ENCODE data around the gene ST6GALNAC6. TPM values are rescaled to one million over a fixed set of nuclear protein-coding genes. Genes with fewer than 3 reads are reported as not detected.

The ST6GALNAC6 gene
- total RNA-seq, 2 experiments from 2014 or later, result 36.9 to 38.8 TPM

DNA sequence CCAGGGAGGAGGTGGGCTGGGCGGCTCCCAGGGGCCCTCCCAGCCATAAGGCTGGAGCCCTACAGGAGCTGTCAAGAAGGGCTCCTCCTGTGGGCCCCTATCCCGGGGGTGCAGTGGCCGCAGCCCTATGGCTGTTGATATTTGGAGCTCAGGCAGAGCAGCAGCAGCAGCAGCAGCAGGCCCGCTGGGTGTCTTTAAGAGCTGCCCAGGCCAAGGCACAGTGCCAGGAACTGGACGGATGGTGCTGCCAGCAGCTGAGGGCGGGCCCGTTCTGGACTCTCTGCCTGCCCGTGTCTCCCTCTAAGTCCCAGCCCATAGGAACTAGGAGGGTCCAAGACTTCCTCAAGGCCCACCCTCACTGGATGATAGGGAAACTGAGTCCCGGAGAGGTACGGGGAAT, 25.5 kb downstream of the ST6GALNAC6 start:
- H3K4me1 Mint-ChIP-seq (ENCODE audit: low read depth), result peaks cover 5% of the 10 kb centered on the region
- ChIA-PET CTCF (interaction anchor here (0.9 to 1.1 kb wide), 4 partner anchors 8 to 139 kb away, joined by 3 to 5 read pairs (median 3); partner anchors contain the start of gene TOR2A), POLR2A (interaction anchor here (1.4 kb wide), 1 partner anchor 9 kb away, joined by 4 read pairs; no protein-coding TSS in a partner anchor)
- no peak overlapping the region for H3K27ac Mint-ChIP-seq
- intact Hi-C loops (cut with micrococcal nuclease), result no loop called here
- no peak for DNase-seq
- H3K27me3 Mint-ChIP-seq, result peaks cover 7% of the 10 kb centered on the region
- ATAC-seq, result no peak
- no peak overlapping the region for H3K4me3 Mint-ChIP-seq
- H3K36me3 Mint-ChIP-seq (ENCODE audit: low read depth), result no peaks in the 10 kb centered on the region
- no peak for TF ChIP-seq CTCF (IDR thresholded peaks at IDR 0.05)
- H3K9me3 Mint-ChIP-seq, result no peaks in the 10 kb centered on the region

- CTCF ChIA-PET, result interaction anchor here (0.8 to 1.2 kb wide), 4 partner anchors 9 to 138 kb away, joined by 3 to 5 read pairs (median 4); partner anchors contain the start of gene TOR2A
- no peak for ATAC-seq
- no peak for DNase-seq
- no peak for TF ChIP-seq CTCF (IDR thresholded peaks at IDR 0.05)
- Mint-ChIP-seq H3K36me3 (ENCODE audit: low read depth) (no peaks in the 10 kb centered on the region), H3K27me3 (peaks cover 7% of the 10 kb centered on the region), H3K4me1 (ENCODE audit: low read depth) (peaks cover 3% of the 10 kb centered on the region), H3K4me3 (no peak overlapping the region), H3K27ac (no peak overlapping the region), H3K9me3 (no peaks in the 10 kb centered on the region)
- intact Hi-C loops (cut with micrococcal nuclease), result no loop called here
- POLR2A ChIA-PET, result interaction anchor here (0.6 to 1.9 kb wide), 3 partner anchors 8 to 68 kb away, joined by 3 to 9 read pairs (median 4); partner anchors contain the start of gene ENG
Measured at GRCh38 chr9:127873223-127873691, 26.1 kb downstream of the ST6GALNAC6 start.

GRCh38 chr9:127872369-127873222, 26.8 kb downstream of the ST6GALNAC6 start:
- no peaks in the 10 kb centered on the region for H3K9me3 Mint-ChIP-seq
- no peak overlapping the region for H3K4me3 Mint-ChIP-seq
- ATAC-seq, result no peak

DNA sequence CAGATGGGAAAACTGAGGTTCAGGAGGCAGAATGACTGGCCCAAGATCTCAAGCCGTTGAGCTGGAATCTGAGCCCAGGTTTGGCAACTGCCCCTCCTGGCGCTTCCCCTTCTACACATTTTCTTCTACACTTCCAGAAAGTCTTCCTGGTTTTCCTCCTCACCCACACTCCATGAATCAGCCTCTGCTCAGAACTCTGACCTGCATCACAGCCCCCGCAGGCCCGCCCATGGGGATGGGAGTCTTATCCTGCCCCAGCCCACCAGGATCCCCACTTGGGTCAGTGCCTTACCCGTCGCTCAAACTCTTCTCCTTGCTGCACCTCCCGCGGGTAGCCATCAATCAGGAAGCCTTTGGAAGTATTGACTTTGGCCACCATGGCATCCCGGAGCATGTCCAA, 27.9 kb downstream of the ST6GALNAC6 start:
- no peak for TF ChIP-seq CTCF (IDR thresholded peaks at IDR 0.05)
- Mint-ChIP-seq H3K4me1 (ENCODE audit: low read depth) (no peaks in the 10 kb centered on the region), H3K27ac (no peak overlapping the region), H3K36me3 (ENCODE audit: low read depth) (no peaks in the 10 kb centered on the region), H3K4me3 (no peak overlapping the region), H3K27me3 (no peaks in the 10 kb centered on the region), H3K9me3 (no peaks in the 10 kb centered on the region)
- intact Hi-C loops (cut with micrococcal nuclease), result no loop called here
- ChIA-PET CTCF (interaction anchor here (1.2 to 9.2 kb wide), 8 partner anchors 8 to 138 kb away, joined by 3 to 107 read pairs (median 39); partner anchors contain the start of genes ENG and TOR2A), POLR2A (interaction anchor here (0.6 to 1.9 kb wide), 4 partner anchors 10 to 218 kb away, joined by 3 to 9 read pairs (median 4); partner anchors contain the start of gene ENG)
- DNase-seq (no peak), ATAC-seq (no peak)

More at GRCh38 chr9:127872369-127873222, 26.8 kb downstream of the ST6GALNAC6 start:
- no peaks in the 10 kb centered on the region for H3K36me3 Mint-ChIP-seq (ENCODE audit: low read depth)
- intact Hi-C loops (cut with micrococcal nuclease), result no loop called here
- H3K4me1 Mint-ChIP-seq (ENCODE audit: low read depth), result peaks cover 2% of the 10 kb centered on the region
- DNase-seq, result no peak
- TF ChIP-seq CTCF (IDR thresholded peaks at IDR 0.05), result no peak
- H3K27ac Mint-ChIP-seq, result no peak overlapping the region
- CTCF ChIA-PET, result interaction anchor here (0.8 to 3.8 kb wide), 7 partner anchors 9 to 138 kb away, joined by 3 to 33 read pairs (median 3); partner anchors contain the start of gene TOR2A
- peaks cover 4% of the 10 kb centered on the region for H3K27me3 Mint-ChIP-seq
- POLR2A ChIA-PET, result interaction anchor here (0.6 to 1.9 kb wide), 5 partner anchors 8 to 104 kb away, joined by 3 to 9 read pairs (median 4); partner anchors contain the start of gene ENG
